MM.1S (cell line): ENCODE results near the gene CST9L.
"Not testable (repeated sequence)": the region's sequence is repeated elsewhere in the genome, so short reads cannot be mapped to it uniquely, and the experiment has no call there.

Experiments used
- DNase-seq: peaks from one replicate; pipeline ENCODE4 v3.0.0-alpha.2; 2015
- H2AFZ ChIP-seq: fragments of 300-600 bp; sonication (generic); 2 replicates; pipeline ENCODE4 v1.6.0; 2016; ENCODE audit warnings: antibody characterized with exemption, low read length
- H3F3A ChIP-seq: fragments of 300-600 bp; sonication (generic); 2 replicates; pipeline ENCODE4 v1.6.1; 2016; ENCODE audit warnings: mild to moderate bottlenecking, antibody characterized with exemption, low read length, moderate library complexity, mixed read lengths; ENCODE audit not compliant: insufficient read depth
- H3K27ac ChIP-seq: fragments of 300-600 bp; sonication (generic); 2 replicates; pipeline ENCODE4 v1.5.1; 2016; ENCODE audit warnings: mild to moderate bottlenecking, low read length
- H3K27me3 ChIP-seq: fragments of 300-600 bp; sonication (generic); replicated peaks from 2 replicates; pipeline ENCODE4 v1.6.0; 2016; ENCODE audit warnings: low read length; ENCODE audit not compliant: insufficient read depth
- H3K36me3 ChIP-seq: fragments of 300-600 bp; sonication (generic); replicated peaks from 2 replicates; pipeline ENCODE4 v1.6.1; 2016; ENCODE audit warnings: mild to moderate bottlenecking, low read length, mixed read lengths; ENCODE audit not compliant: insufficient read depth
- H3K4me1 ChIP-seq: fragments of 300-600 bp; sonication (generic); 2 replicates; pipeline ENCODE4 v1.6.1; 2016; ENCODE audit warnings: low read length, mixed read lengths
- H3K4me2 ChIP-seq: fragments of 300-600 bp; sonication (generic); 2 replicates; pipeline ENCODE4 v1.6.0; 2016; ENCODE audit warnings: low read depth, low read length
- H3K4me3 ChIP-seq: fragments of 300-600 bp; sonication (generic); 2 replicates; pipeline ENCODE4 v1.5.1; 2016; ENCODE audit warnings: low read length, mixed read lengths
- H3K79me2 ChIP-seq: fragments of 300-600 bp; sonication (generic); 2 replicates; pipeline ENCODE4 v1.6.1; 2016; ENCODE audit warnings: mixed run types, low read length, mixed read lengths
- H3K9ac ChIP-seq: fragments of 300-600 bp; sonication (generic); 2 replicates; pipeline ENCODE4 v1.6.1; 2016; ENCODE audit warnings: low read length, mixed read lengths
- H3K9me2 ChIP-seq: fragments of 300-600 bp; sonication (generic); replicated peaks from 2 replicates; pipeline ENCODE4 v1.6.1; 2016; ENCODE audit warnings: mild to moderate bottlenecking, low read length, mixed read lengths; ENCODE audit not compliant: insufficient read depth
- H3K9me3 ChIP-seq: fragments of 300-600 bp; sonication (generic); replicated peaks from 2 replicates; pipeline ENCODE4 v1.6.1; 2016; ENCODE audit warnings: mild to moderate bottlenecking, low read length, mixed read lengths; ENCODE audit not compliant: insufficient read depth
- H4K20me1 ChIP-seq: fragments of 300-600 bp; sonication (generic); 2 replicates; pipeline ENCODE4 v1.6.1; 2016; ENCODE audit warnings: mild to moderate bottlenecking, low read length, moderate library complexity, mixed read lengths; ENCODE audit not compliant: insufficient read depth
- CTCF ChIP-seq: fragments of 300-600 bp; sonication (generic); IDR thresholded peaks from 2 replicates; pipeline ENCODE4 v1.5.1; 2016; ENCODE audit warnings: antibody characterized with exemption, low read length, mixed read lengths
- EZH2 ChIP-seq: fragments of 300-600 bp; sonication (generic); optimal IDR thresholded peaks from 2 replicates; pipeline ENCODE3; 2017; ENCODE audit warnings: low read depth, mild to moderate bottlenecking, antibody characterized with exemption, low read length, mixed read lengths
- EZH2phosphoT487 ChIP-seq: fragments of 300-600 bp; sonication (generic); IDR thresholded peaks from 2 replicates; pipeline ENCODE4 v1.6.1; 2018; ENCODE audit warnings: antibody characterized with exemption, low read length

The CST9L gene

GRCh38 chr20:23584434-23585199 is 16.3 kb upstream of the CST9L start:
- no peak overlapping the region for H3K27ac ChIP-seq
- H3K27me3 ChIP-seq: no peaks in the 10 kb centered on the region
- no peak overlapping the region for H2AFZ ChIP-seq
- no peak for DNase-seq
- no peaks in the 10 kb centered on the region for H3K9me3 ChIP-seq
- H4K20me1 ChIP-seq: no peaks in the 10 kb centered on the region
- no peaks in the 10 kb centered on the region for H3F3A ChIP-seq
- TF ChIP-seq EZH2 (no peak), EZH2phosphoT487 (no peak), CTCF (no peak)
- H3K4me1 ChIP-seq: no peaks in the 10 kb centered on the region
- no peak overlapping the region for H3K9ac ChIP-seq
- H3K36me3 ChIP-seq: no peaks in the 10 kb centered on the region
- no peaks in the 10 kb centered on the region for H3K79me2 ChIP-seq
- H3K4me2 ChIP-seq: no peak overlapping the region
- H3K9me2 ChIP-seq: no peaks in the 10 kb centered on the region
- H3K4me3 ChIP-seq: no peak overlapping the region

GRCh38 chr20:23583526-23583925 is 15.2 kb upstream of the CST9L start:
- no peak for DNase-seq
- Histone ChIP-seq H3K9me3 (no peaks in the 10 kb centered on the region), H2AFZ (no peak overlapping the region), H3K4me3 (no peak overlapping the region), H3K79me2 (no peaks in the 10 kb centered on the region), H3K36me3 (no peaks in the 10 kb centered on the region), H3K27ac (no peak overlapping the region), H3K4me2 (no peak overlapping the region), H3K9ac (no peak overlapping the region), H3K9me2 (no peaks in the 10 kb centered on the region), H3K4me1 (no peaks in the 10 kb centered on the region), H3K27me3 (no peaks in the 10 kb centered on the region), H4K20me1 (no peaks in the 10 kb centered on the region), H3F3A (no peaks in the 10 kb centered on the region)
- TF ChIP-seq EZH2phosphoT487 (no peak), CTCF (no peak), EZH2 (no peak)

- Histone ChIP-seq H3K4me3 (no peak overlapping the region), H3K9me2 (no peaks in the 10 kb centered on the region), H4K20me1 (no peaks in the 10 kb centered on the region), H3K27me3 (no peaks in the 10 kb centered on the region), H3K4me1 (no peaks in the 10 kb centered on the region), H3K79me2 (no peaks in the 10 kb centered on the region), H3K9me3 (no peaks in the 10 kb centered on the region), H2AFZ (no peak overlapping the region), H3K36me3 (no peaks in the 10 kb centered on the region), H3K27ac (no peak overlapping the region), H3K9ac (no peak overlapping the region), H3F3A (no peaks in the 10 kb centered on the region), H3K4me2 (no peak overlapping the region)
- TF ChIP-seq CTCF: no peak
- no peak for TF ChIP-seq EZH2
- TF ChIP-seq EZH2phosphoT487: no peak
- no peak for DNase-seq
Observed at GRCh38 chr20:23582293-23582692, 14.0 kb upstream of the CST9L start.

GRCh38 chr20:23581833-23582232 is 13.5 kb upstream of the CST9L start:
- H2AFZ ChIP-seq, DNase-seq, H3F3A ChIP-seq, H3K4me2 ChIP-seq, H3K9ac ChIP-seq, H3K9me3 ChIP-seq, H3K9me2 ChIP-seq, H3K4me1 ChIP-seq, H3K27ac ChIP-seq, H3K4me3 ChIP-seq, H4K20me1 ChIP-seq, H3K36me3 ChIP-seq, H3K79me2 ChIP-seq, H3K27me3 ChIP-seq: not testable (repeated sequence)
